DMS 273 (cell line): ENCODE measurements around the gene CCDC78.
"Not testable (repeated sequence)": the region's sequence is repeated elsewhere in the genome, so short reads cannot be mapped to it uniquely, and the experiment has no call there.

Experiments used
- DNase-seq: peaks from one replicate; lab custom pipeline; 2025; ENCODE audit not compliant: unreplicated experiment; lab: John Stamatoyannopoulos, UW

The CCDC78 gene

DNA sequence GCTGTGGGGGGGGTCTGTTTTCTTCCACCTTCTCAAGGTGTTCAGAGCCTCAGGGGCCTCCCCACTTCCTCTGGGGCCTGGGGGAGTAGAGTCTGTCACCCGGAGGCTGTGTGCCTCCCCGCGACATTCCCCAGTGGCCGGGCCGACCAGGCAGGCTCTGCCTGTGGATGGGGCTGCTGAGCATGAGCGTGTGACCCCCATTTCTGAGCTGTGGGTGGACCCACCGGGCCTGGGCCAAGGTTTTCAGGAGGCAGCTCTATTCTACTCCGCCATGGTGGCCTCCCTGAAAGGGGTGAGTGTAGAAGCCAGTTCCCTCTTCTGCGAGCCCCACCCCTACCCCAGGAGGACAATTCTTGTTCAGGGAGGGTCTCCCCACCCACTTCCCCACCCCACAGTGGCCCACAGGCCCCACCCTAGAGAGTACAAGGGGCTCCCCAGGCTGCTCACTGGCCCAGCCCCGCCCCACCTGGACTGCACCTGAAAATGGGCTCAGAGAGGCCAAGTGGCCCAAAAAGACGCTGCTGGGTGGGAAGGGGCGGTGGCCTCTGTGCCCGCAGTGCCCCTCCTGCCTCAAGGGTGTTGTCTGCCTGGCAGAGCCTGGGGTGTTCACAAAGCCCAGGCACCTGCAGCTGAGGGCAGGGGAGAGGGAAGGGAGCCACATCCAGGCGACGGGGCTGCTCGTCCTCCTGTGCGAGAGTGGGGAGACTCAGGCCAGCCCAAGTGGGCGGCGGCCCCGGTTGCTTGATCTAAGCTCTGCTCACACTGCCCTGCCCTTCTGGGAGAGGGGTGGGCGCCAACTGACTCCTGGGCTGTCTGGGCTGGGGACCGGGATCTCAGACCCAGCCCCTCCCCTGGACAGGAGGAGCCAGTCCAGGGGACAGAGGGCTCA lies 35.6 kb upstream of the CCDC78 start:
- no peak for DNase-seq

DNA sequence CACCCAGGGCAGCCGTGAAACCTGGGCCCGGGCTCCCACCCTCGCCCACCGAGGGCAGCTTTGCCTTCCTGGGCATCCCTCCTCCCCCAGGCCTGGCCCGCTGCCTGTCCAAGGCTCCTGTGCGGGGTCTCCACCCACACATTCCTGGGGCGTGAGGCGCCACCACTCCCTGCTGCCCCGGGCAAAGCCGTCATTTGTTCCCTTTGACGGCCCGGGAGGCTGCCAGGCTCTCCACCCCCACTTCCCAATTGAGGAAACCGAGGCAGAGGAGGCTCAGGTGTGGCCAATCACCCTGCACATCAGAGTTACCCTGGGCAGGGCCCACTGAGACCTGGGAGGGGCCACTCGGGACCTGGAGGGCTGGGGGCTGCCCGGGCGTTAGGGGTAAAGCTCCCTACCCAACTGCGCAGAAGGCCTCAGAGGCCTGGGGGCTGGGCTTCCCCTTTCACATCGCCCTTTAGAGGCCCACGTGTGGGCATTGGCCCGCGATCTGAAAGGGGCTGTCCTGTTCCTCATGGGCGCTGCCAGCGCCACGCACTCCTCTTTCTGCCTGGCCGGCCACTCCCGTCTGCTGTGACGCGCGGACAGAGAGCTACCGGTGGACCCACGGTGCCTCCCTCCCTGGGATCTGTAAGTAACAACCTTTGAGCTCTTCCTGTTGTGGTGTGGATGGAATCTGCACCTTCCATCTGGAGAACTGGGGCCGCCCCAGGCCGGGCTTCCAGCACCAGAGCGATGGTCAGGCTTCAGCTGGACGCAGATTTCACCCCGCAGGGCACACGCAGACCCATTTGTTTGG lies 34.5 kb upstream of the CCDC78 start, which contains the start of gene MSLN:
MSLN (plus strand) TSS at position 190 of the 799 bp plus-strand sequence. CDS start 1,947 bp downstream, outside the sequence.
- DNase-seq: no peak

DNA sequence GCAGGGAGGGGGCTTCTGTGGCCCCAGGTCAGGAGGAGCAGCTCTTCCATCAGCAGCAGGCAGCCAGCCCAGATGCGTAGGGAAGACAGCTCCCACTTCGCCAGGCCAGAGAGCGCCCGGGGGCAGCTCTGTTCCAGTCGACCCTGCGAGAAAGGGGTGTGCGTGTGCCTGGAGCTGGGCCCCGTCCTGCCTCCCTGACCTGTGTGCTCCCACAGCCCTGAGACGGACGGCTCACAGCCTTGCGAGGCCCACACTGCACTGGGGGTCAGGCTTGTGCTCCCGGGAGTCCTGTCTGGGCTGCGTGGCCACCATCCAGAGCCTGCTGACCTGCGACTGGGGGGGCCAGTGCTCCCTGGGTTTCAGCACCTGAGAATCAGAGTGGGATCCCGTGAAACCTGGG lies 33.8 kb upstream of the CCDC78 start:
- no peak for DNase-seq

DNA sequence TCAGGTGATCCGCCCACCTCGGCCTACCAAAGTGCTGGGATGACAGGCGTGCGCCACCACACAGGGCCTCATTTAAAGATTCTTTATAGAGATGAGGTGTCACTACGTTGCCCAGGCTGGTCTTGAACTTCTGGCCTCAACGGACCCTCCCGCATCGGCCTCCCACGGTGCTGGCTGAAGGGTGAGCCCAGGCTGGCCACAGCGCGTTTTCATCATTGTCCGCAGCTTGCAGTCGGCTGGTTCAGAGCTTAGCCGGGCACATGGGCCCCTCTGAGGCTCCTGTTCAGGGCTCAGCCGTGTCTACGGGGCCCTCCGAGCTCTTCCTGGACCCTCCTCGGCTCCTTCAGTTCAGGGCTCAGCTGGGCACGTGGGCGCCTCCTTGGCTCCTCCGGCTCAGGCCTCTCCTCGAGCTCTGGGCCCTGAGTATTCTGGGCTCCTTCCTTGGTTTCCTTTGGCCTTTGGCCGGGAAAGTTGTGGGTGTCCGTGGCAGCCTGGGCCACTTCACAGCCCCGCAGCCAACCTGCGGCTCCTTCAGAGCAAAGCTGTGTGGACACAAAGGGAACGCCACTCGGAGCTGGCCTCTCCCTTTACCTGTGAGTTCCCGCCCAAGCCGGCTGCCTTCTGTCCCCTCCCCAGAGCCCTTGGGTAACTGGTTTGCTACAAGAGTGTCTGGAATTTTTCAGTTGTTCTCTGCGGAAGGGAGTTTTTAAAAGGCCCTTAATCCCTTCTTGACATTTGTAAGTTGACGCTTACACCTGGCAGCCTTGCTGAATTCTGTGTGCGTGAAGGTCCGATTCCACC lies 33.1 kb upstream of the CCDC78 start:
- DNase-seq: no peak

DNA sequence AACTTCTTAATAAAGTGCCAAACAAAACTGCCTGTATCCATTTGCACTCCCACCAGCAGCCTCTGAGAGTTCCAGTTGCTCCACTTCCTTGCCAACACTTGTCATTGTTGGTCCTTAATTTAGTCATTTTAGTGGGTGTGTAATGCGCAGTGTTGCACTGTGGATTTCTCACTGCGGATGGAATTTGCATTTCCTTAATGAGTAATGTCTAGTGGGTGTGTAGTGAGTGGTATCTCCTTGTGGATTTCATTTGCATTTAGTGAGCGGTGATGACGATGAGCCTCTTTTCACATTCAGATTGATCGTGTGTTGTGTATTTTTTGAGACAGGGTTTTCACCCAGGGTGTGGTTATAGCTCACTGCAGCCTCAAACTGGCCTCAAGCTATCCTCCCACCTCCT lies 30.2 kb upstream of the CCDC78 start:
- DNase-seq: no peak

DNA sequence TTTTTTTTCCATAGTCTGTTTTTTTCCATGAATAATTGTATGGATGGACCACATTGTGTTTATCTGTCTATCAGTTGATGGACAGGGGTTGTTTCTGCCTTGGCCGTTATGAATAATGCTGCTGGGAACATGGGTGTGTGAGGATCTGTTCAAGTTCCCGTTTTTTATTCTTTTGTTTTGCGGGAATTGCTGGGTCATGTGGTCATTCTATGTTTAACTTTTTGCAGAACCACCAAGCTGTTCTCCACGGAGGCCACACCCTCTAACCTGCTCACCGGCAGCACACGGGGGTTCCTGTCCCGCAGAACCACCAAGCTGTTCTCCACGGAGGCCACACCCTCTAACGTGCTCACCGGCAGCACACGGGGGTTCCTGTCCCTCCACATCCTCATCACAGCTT lies 28.4 kb upstream of the CCDC78 start:
- DNase-seq: no peak

DNA sequence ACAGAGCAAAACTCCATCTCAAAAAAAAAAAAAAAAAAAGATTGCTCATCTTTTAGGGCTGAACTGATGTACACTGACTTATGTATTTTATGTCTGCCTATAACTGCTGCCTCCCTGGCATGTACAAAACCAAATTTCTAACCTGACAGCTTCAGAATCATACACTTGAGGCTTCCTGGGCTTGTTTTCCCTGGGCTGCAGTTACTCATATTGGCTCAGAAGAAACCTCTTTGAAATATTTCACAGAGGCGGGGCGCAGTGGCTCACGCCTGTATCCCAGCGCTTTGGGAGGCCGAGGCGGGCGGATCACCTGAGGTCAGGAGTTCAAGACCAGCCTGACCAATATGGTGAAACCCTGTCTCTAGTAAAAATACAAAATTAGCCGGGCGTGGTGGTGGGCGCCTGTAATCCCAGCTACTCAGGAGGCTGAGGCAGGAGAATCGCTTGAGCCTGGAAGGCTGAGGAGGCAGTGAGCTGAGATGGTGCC lies 27.9 kb upstream of the CCDC78 start:
- not testable (repeated sequence) for DNase-seq

DNA sequence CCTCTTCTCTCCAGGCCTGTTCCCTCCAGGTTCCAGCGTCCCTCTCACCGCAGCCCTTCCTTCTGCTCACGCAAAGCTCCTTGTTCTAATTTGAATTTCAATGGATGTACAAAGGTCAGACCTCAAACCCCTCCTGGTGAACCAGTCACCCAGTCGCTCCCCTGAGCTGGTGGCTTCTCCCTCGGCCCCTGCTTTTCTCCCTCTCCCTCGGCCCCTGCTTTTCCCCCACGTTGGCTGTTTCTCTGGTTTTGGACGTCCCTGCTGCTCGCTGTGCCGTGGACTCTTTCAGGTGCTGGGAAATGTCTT lies 25.7 kb upstream of the CCDC78 start:
- no peak for DNase-seq

DNA sequence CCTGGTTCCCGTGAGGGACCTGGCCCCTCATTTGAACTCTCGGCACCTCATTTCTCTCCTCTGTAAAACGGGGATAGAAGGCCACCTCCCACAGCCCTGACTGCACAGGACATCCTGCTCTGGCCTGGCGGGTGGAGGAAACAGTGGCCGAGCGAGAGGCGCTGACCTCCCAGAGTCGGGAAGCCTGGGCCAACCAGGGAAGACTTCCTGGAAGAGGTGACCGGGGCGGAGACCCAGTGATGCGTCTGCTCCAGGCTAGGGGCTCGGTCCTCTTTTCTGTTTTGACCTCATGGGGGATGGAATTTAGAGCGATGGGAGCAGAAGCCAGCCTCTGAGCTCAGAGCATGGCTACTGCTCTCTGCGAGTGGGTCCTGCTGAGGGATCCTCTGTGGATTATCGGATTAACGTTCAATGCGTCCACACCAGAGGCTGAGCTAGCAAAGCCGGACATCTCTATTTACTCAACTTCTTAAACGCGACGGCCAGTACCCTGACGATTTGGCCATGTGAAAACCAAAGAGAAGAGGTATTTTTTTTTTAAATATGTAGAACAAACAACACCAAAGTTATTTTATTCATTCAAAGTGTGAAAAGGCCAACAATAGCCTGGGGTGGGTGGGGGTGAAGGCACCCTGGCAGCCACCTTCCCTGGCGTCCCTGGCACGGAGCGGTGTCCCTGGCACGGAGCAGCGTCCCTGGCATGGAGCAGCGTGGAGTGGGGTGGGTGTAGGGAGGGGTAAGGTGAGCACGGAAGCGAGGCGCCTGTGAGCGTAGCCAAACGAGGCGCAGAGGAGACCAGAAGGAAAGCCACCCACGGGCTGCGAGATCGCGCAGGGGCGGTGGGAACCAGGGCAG lies 25.1 kb upstream of the CCDC78 start:
- DNase-seq: no peak

DNA sequence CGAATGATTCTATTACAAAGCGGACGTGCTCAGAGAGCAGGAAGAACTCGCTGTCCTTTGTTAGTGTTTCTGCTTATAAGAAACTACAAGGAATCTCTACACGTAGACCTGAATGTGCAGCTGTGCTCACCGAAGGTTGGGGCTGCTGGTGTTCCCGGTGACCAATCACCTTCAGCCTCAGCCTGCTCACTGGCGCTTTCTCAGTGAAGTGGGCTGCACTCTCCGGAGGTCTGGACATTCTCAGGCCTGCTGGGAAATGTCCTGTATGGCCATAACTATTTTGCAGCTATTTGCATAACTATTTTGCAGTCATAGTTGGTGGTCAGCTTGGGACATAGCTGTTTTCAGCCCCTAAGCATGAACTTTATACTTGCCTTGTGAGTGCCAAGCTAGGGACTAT lies 24.2 kb upstream of the CCDC78 start:
- DNase-seq: no peak

DNA sequence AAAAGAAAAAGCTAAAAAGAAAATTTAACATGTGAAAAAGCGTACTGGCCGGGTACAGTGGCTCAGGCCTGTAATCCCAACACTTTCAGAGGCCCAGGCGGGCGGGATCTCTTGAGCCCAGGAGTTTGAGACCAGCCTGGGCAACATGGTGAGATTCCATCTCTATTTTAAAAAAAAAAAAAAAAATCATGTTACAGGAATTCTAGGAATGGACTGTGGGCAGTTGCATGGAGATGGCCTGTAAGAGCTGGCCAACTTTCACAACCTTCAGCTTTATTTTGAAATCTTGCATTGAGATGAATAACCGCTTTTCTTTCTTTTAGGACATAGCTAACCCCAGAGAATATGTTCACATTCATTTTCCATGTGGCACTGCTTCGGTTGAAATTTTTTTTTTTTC lies 22.8 kb upstream of the CCDC78 start:
- no peak for DNase-seq

DNA sequence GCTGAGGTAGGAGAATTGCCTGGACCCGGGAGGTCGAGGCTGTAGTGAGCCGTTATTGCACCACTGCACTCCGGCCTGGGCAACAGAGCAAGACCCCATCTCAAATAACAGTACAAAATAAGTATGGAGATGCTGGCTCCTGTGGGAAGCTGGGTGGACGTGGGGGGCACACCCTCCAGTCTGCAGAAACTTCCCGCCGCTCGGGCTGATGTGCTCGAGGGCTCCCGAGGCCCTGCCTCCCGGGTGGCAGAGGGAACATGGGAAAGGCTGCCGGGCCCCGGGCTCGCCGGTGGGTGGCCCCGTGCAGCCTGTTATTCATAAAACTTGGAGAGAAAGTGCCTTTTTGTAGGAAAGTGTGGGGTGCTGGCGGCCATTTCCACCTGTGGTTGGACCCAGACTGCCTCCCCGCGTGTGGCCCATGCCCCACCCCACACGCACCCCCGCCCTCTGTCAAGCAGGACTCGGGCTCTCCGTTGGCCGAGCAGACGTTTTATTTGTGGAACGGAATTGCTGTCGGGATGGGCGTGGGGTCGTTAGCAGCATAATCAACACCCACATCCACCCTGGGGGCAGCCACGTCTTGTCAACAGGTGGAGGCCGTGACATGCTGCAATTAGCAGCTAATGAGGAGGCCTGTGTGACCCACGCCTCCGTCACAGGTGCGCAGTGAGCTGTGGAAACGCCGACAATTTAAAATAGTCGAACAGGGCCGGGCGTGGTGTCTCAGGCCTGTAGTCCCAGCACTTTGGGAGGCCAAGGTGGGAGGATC lies 21.9 kb upstream of the CCDC78 start:
- no peak for DNase-seq

DNA sequence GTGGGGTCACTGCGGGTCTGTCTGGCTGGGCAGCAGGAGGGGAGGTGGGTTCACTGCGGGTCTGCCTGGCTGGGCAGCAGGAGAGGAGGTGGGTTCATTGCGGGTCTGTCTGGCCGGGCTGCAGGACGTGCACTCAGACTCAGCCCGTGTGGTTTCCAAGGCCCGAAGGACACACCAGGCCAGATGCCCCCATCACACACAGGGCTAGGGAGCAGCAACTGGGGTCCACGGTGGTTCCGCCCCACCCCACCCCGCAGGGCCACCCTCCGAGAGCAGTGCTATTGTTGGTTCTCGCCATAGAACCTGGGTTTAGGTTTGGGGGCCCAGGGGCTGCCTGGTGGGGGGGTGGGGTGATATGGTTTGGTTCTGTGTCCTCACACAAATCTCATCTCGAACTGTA lies 20.4 kb upstream of the CCDC78 start:
- DNase-seq: no peak

DNA sequence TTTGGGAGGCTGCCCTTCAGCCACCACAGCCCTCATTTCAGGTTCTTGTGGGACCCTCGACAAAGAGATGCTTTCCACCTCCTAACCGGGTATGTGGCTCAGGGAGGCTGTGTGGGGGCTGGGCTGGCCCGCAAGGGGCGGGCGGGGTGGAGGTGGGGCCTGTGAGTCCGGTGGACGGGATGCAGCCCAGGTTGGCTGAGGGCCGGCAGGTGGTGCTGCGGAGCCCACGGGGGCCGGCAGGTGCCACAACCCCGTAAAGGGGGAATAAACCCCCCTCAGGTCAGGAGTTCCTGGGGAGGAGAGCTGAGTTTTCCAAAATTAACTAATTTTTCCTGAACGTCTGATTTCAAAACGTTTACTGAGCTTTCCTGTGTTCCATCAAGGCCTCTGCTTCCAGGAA lies 19.5 kb upstream of the CCDC78 start:
- peak; percentile 46 for DNase-seq

DNA sequence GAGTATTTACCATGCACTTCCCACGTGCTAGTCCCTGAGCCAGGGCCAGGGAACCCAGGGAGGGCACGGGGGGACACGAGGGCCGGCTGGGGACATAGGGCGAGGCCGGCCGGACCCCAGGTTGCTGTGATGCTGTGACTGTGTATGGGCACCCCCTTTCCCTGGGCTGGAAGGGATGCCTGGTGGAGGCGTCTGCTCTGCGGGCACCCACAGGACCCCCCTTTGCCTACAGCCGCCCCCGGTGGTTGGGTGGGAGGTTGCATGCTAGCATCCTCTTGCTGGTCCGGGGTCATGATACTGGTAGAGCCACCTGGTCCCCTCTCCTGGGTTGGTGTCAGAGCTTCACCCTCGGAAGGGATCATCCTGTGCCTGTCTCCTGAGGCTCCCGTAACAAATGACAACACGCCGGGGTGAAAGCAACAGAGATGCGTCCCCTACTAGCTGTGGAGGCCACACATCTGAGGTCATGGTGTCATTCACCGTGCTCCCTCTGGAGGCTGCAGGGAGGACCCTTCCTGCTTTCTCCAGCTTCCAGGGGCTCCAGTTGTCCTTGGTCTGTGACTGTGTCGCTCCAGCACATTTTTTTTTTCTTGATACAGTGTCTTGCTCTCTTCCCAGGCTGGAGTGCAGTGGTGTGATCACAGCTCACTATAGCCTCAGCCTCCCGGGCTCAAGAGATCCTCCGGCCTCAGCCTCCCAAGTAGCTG lies 17.7 kb upstream of the CCDC78 start:
- no peak for DNase-seq

DNA sequence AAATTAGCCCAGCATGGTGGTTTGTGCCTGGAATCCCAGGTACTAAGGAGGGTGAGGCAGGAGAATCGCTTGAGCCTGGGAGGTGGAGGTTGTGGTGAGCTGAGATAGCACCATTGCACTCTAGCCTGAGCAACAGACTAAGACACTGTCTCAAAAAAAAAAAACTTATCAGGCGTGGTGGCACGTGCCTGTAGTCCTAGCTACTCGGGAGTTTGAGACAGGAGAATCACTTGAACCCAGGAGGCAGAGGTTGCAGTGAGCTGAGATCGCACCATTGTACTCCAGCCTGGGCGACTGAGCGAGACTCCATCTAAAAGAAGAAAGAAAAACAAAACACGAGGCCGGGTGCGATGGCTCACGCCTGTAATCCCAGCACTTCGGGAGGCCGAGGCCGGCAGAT lies 16.7 kb upstream of the CCDC78 start:
- not testable (repeated sequence) for DNase-seq

DNA sequence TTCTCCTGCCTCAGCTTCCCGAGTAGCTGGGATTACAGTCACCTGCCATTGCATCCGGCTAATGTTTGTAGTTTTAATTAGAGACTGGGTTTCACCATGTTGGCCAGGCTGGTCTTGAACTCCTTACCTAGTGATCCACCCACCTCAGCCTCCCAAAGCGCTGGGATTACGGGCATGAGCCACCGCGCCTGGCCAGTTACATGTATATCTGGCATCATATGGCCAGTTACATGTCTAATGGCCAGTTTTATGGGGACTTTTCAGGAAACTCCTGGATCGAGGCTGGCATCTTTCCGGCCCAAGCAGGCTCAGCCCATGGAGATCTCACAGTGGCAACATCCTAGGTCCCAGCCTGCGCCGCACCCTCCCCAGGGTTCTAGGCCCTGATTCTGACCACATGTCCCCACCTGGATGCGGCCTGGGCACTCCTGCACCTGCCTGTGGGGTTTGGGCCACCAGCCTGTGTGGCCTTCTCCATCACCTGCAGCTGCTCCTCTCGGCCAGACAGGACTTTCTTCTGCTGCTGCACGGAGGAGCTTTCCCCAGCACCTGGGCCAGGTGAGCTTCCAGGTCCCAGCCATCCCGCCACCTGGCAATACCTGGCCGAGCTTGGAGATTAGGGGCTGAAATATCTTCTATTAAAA lies 15.9 kb upstream of the CCDC78 start:
- no peak for DNase-seq

DNA sequence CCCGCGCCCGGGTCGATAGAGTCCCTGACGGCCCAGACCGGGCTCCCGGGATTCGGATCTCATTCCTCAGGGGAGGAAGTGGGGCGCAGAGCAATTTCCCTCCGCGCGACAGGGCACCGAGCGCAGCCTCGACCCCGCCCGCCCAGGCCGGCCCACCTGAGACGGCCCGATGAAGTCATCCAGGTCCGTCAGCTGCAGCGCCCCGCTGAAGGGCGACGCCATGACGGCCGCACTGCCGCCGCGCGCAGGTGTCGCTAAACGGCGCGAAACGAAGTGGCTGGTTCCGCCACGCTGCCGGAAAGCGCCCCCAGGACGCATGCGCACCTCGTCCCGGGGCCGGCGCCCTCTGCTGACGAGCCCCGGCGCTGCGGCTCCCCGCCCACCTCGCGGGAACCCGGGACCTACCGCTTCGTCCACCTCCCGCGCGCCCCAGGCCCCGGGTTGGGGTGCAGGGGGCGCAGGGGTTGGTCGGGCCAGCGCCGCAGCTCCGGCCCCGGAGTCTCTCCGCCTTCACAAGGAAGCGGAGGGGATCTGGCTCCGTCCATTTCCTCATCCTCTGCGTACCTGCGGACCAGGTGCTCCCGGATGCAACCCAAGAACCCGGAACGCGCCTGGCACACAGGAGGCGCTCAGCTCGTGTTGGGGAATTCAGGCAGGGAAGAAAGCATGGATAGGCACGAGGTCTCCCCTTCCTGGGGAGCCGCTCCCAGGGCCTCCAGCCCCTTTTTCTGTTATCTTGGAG lies 14.7 kb upstream of the CCDC78 start, which contains the start of gene CIAO3:
CIAO3 (minus strand) TSS at position 234 of the 742 bp plus-strand sequence; CDS start at position 222, 12 bp downstream.
- peak; percentile 97 for DNase-seq
